ENCODE results near the gene PPM1G.
"Not testable (repeated sequence)": the region's sequence is repeated elsewhere in the genome, so short reads cannot be mapped to it uniquely, and the experiment has no call there.

PPM1G gene

DNA sequence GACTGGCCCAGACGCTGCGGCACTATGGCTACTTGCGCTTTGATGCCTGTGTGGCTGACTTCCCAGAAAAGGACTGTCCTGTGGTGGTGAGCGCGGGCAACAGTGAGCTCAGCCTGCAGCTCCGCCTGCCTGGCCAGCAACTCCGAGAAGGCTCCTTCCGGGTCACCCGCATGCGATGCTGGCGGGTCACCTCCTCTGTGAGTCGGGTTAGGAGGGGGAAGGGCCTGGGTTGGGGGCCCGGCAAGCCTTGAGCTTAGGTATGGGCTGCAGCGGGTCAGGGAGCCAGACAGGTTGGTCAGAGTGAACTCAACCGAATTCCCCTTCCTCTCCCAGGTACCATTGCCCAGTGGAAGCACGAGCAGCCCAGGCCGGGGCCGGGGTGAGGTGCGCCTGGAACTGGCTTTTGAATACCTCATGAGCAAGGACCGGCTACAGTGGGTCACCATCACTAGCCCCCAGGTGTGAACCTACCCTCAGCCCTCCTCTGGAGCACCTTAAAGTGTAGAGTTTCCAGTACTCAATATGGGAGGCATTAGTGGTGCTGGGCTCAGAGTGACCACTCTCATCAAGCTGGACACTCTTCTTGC is 33.8 kb downstream of the PPM1G start:
- no peak for DNase-seq (ENCODE audit: low spot score)

- DNase-seq (ENCODE audit: low spot score): no peak
These were observed 35.8 kb downstream of the PPM1G start for GRCh38 chr2:27373567-27373966.

DNA sequence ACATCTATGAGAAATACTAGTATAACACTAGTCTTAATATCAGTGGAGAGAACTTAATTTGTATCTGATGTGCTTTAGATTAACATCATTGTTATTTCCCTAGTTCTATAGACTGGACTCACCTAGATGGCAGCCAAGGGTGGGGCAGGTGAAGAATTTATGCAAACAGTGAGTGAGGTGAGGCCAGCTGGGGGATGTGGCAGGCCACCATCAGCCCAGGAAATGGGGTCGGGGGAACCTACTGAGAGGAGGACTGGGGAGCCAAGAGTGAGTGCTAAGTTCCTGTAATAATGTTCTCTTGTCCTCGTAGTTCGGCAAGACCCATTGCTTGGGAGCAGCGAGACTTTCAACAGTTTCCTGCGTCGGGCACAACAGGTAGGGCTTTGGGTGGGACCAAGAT is 36.5 kb downstream of the PPM1G start:
- DNase-seq (ENCODE audit: low spot score): no peak

DNA sequence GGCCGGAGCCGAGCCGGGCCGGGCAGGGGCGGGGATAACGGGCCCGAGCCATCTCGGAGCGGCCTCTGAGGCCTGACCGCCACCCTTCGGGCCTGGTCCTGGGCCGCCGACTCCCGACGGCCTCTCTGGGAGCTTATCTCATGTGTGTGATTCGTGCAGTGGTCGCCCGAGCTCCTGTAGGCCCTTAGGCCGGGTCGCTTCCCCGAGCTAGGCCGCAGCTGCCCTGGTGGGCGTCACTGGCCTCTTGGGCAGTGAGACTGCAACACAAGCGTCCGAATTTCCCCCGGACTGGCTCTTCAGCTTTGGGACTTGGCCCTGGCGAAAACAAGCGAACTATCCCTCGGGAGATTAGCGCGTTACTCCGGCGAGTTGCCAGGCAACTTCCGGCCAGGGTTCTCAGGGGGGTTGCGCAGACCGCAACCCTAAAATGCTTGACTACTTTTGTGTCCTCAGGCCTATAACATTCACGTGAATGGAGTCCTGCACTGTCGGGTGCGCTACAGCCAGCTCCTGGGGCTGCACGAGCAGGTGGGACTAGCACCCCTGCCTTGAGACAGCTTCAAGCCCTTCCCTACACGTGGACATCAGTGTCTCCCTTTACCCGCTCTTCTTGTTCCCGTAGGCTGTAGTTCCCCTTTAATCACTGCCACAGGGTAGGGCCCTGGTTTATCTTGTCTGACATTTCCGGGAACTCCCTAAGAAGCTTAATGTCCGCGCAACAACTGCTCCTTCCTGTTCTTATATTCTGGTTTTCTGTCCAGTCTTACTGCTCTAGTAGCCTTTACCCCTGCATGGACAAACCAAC is 38.4 kb downstream of the PPM1G start:
- no peak for DNase-seq (ENCODE audit: low spot score)

DNA sequence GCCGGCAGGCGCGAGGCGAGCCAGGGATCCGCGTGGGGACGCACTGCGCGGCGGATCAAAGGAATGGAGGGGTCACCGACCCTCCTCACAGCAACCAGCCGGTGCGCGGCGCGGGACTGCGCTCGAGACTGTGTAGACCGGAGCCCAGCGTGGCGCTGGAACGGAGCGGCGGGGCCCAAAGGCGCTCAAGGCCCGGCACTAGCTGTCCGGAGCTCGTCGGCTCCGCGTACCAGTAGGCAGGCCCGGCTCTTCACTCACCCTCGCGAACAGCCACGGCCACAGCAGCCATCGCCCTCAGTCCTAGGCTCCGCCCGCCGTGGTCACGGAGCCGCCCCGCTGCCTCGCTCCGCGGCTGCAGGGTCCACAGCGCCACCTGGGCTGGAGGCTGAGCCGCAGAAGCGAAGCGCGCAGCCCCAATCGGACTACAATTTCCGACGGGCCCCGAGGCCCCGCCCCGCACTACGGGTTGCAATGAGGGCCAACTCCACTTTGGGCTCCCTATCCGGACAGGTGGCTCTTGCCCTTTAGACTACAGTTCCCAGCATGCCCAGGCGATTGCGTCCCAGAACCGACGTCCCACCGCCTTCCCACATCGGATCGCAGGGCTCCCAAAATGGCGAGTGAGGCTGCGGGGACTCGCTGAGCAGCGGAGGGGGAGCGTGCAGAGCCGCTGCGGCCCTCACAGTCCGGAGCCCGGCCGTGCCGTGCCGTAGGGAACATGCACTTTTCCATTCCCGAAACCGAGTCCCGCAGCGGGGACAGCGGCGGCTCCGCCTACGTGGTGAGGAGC is 39.2 kb downstream of the PPM1G start, which contains the start of the genes EIF2B4 and SNX17:
EIF2B4 (minus strand) TSS at position 313 of the 790 bp plus-strand sequence; CDS start at position 289, 24 bp downstream.
SNX17 (plus strand) TSS at position 591 of the 790 bp plus-strand sequence; CDS start at position 719, 128 bp downstream.
- DNase-seq (ENCODE audit: low spot score): peak; percentile 100

DNA sequence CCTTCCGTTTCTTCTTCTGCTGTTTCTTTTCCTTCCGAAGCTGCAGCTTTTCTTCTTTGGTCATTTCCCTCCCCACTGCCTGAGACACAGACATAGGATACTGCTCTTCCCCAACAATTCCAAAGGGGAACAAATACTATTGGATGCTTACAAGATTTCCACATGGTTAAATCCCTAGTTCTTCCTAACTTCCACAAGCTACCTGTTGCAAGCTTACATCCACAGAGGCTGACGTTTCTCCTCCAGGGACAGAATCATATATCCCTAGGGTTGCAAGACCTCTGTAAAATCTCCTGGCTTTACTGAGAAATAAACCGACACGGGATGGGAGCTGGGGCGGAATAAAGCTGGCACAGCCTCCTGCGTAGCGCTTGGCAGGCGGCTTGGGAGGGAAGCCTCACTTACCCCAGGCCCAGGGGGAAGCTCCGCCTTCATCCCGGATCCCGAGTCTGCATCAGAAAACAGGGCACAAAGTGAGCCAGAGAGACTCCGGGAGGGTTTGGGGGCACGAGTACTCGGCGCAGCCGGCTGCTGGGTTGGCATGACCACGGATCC is 39.8 kb downstream of the PPM1G start:
- DNase-seq (ENCODE audit: low spot score): no peak

GRCh38 chr2:27363933-27364332 is 45.5 kb downstream of the PPM1G start:
- DNase-seq (ENCODE audit: low spot score): no peak

DNA sequence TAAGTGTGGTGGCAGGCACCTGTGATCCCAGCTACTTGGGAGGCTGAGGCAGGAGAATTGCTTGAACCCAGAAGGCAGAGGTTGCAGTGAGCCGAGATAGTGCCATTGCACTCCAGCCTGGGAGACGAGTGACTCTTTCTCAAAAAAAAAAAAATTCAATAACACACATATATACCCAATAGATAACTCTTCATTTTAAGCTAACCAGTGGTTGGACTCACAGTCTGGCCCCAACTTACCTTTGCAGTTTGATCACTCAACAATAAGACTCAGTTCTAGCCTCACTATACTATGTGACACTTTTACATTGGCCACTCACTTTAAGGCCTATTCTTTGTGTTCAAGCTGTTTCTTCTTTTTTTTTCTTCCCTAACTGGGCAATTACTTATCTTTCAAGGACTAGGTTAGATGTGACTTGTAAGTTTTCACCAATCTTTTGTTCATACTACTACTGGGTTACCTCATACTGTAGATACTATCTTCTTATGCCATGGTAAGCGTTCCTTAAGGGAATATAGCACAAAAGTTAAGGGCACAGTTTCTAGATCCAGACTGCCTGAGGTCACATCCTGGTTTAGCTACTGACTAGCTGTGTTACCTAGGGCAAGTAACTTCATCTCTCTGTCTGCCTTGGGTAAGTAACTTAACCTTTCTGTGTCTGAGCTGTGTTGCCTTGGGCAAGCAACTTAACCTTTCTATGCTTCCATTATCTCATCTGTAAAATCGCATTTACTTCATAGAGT is 46.5 kb downstream of the PPM1G start:
- DNase-seq (ENCODE audit: low spot score): no peak

- DNase-seq (ENCODE audit: low spot score): peak; percentile 95
These were observed 52.8 kb downstream of the PPM1G start, which contains the start of gene GTF3C2 for GRCh38 chr2:27356382-27357181. TSS of gene GTF3C2 (minus strand) at chr2:27356764. CDS start at chr2:27343554, 13,210 bp downstream.

GRCh38 chr2:27356056-27356381 is 53.4 kb downstream of the PPM1G start:
- no peak for DNase-seq (ENCODE audit: low spot score)

GRCh38 chr2:27354597-27354927 is 54.8 kb downstream of the PPM1G start:
- no peak for DNase-seq (ENCODE audit: low spot score)

GRCh38 chr2:27353762-27354596 is 55.4 kb downstream of the PPM1G start:
- no peak for DNase-seq (ENCODE audit: low spot score)

DNA sequence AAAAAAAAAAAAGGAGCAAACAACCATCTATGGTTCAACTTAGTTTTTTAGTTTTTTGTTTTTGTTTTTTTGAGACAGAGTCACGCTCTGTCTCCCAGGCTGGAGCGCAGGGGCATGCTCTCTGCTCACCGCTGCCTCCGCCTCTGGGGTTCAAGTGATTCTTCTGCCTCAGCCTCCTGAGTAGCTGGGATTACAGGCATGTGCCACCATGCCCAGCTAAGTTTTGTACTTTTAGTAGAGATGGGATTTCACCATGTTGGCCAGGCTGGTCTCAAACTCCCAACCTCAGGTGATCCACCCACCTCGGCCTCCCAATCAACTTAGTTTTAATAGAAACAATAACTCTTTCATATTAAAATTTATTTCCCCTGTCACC is 56.0 kb downstream of the PPM1G start:
- DNase-seq (ENCODE audit: low spot score): not testable (repeated sequence)

DNA sequence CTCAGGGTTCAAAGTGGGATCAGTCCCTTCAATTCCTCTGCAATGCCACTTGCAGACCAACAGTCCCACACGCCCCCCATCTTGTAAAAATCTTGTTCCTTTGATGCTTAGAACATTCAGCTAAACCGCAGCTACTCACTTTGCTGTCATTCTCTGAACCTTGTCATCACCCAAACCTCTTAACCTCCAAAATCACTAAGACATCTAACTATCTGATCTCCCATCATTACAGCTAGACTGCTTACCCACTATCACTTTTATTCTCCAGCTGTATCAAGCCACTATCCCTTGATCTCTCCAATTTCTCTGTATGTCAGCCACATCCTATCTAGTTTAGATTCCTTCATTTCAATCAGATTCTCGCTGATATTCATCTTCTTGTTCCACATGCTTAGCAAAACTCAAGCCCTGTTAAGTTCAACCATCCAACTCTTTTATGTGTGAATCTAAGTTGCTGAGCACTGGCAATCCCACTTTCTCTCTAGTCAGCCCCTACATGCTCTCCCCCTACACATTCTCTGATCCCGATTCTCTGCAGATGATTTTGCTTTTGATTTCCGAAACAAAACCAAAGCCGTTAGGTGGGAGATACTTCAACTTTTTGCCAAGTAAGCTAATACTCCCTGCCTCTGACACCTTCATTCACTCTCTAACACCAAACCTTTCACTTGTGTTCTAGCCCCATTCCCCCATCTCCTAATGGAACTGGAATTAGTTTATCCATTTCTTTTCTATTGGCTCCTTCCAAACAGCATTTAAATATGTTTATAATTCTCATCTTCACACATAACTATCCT is 57.4 kb downstream of the PPM1G start:
- peak; percentile 26 for DNase-seq (ENCODE audit: low spot score)

GRCh38 chr2:27350106-27350693 is 59.2 kb downstream of the PPM1G start:
- no peak for DNase-seq (ENCODE audit: low spot score)

- no peak for DNase-seq (ENCODE audit: low spot score)
These were observed 61.8 kb downstream of the PPM1G start for GRCh38 chr2:27347641-27348040.

DNA sequence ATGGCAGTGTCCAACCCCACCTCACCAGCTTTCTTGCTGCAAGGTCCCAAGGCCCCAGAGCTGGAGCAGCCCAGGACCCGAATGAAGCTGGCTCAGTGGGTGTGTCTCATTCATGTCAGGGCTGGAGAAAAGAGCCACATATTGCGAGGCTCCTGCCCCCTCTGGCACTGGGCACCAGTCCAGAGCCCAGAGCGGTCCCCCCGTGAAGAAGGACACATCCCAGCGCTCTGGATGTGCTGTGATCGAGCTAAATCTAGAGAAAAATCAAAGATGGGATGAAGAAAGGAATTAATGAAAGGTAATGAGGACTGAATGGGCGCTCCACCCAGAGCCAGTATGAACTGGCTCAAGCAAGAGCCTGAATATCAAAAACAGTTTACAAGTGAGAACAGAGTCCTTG is 73.2 kb downstream of the PPM1G start:
- DNase-seq (ENCODE audit: low spot score): no peak

DNA sequence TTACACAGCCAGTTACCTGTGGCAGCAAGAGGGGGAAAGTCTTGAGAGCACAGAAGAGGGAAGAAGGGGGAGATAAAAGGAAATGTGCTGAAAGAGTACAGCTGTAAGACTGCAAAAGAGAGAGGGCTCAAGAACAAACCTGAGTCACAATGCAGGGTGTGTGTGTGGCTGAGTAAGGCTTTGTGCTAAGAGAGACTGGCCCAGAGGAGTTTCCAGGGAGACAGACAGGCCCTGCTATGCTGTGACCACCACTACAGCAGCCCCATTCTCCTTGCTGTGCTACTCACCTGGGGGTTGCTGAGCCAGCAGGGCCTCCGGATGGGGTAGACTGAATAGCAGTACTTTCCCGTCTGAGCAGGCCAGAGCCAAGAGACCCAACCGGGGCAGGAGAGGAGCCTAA is 74.1 kb downstream of the PPM1G start:
- no peak for DNase-seq (ENCODE audit: low spot score)
